GM12875 (cell line): ENCODE results near the gene STX1A.
A peak's percentile ranks its signal among the peaks of the same experiment; 100 is the strongest.

Experiments
- H3K4me3 ChIP-seq: one replicate; pipeline ENCODE4 v1.5.1; 2011; ENCODE audit warnings: low read depth, low read length, control low read depth
- TF ChIP-seq, protein P1 (sequence below): IDR thresholded peaks from 2 replicates; pipeline ENCODE4 v1.5.1; 2011; ENCODE audit warnings: low read depth, mild to moderate bottlenecking, control low read depth, inconsistent platforms, low read length, moderate library complexity, borderline replicate concordance; ENCODE audit not compliant: insufficient read depth

STX1A gene

DNA sequence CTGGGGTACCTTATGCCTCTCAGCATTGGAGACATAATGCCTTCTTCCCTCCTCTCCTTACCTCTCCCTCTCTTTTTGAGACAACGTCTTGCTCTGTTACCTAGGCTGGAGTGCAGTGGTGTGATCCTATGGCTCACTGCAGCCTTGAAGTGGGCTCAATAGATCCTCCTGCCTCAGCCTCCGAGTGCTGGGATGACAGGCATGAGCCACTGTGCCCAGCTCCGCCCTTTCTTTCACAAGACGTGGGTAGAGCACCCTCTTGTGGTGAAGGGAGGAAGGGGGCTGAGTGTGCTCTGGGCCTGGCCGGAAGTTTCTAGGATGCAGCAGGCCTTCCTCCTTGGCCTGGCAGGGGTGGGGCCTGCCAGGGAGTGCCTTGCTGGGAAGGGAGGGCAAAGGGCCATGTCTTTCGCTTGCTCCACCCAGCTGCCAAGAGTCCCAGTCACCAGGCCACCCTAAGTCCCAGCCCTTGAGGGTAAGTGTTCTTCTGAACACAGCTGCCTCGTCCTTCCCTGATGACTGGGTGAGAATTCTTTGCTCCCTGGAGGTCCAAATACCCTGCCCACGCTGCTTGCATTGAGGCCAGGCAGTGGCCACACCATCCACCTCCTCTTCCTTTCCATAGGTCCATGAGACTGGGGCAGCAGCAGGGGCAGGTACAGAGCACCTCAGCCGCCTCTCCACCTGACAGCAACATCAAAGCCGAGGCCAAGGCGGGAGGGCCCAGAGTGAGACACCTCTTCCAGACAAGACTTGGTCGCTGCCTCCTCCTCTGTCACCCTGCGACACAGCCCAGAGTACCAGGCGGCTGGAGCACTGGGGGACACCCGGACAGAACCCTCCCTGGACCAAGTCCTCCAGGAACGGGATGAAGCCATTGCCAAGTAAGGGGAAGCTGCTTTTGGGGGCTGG, 15.4 kb upstream of the STX1A start:
- no peak overlapping the region for H3K4me3 ChIP-seq
- TF ChIP-seq, protein P1, sequence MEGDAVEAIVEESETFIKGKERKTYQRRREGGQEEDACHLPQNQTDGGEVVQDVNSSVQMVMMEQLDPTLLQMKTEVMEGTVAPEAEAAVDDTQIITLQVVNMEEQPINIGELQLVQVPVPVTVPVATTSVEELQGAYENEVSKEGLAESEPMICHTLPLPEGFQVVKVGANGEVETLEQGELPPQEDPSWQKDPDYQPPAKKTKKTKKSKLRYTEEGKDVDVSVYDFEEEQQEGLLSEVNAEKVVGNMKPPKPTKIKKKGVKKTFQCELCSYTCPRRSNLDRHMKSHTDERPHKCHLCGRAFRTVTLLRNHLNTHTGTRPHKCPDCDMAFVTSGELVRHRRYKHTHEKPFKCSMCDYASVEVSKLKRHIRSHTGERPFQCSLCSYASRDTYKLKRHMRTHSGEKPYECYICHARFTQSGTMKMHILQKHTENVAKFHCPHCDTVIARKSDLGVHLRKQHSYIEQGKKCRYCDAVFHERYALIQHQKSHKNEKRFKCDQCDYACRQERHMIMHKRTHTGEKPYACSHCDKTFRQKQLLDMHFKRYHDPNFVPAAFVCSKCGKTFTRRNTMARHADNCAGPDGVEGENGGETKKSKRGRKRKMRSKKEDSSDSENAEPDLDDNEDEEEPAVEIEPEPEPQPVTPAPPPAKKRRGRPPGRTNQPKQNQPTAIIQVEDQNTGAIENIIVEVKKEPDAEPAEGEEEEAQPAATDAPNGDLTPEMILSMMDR, result peak; percentile 90

DNA sequence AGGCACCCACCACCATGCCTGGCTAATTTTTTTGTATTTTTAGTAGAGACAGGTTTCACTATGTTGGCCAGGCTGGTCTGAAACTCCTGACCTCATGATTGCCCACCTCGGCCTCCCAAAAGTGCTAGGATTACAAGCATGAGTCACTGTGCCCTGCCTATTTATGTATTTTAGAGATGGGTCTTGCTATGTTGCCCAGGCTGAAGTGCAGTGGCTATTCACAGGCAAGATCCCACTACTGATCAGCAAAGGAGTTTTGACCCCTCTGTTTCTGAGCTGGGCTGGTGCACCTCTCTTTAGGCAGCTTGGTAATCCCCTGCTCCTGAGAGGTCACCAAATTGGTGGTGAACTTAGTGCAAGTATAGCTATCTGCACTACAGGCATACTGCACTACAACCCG, 12.9 kb upstream of the STX1A start:
- no peak overlapping the region for H3K4me3 ChIP-seq
- TF ChIP-seq, protein P1, result no peak

DNA sequence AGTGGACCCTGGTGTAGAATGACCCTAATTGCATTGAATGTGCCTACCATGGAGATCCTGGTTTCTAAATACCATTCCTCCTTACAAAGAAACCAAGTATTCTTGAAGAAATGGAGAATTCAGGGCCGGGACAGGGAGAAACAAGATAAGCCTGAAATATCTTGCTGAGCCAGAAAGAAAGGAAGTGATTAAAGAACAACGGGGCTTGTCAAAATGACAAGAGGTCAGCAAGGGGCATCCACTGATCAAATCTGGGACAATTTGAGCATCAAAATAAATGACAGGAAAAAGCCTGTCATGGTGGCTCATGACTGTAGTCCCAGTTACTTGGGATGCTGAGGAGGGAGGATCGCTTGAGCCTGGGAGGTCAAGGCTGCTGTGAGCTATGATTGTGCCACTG, 11.0 kb upstream of the STX1A start:
- no peak overlapping the region for H3K4me3 ChIP-seq
- TF ChIP-seq, protein P1, result no peak

DNA sequence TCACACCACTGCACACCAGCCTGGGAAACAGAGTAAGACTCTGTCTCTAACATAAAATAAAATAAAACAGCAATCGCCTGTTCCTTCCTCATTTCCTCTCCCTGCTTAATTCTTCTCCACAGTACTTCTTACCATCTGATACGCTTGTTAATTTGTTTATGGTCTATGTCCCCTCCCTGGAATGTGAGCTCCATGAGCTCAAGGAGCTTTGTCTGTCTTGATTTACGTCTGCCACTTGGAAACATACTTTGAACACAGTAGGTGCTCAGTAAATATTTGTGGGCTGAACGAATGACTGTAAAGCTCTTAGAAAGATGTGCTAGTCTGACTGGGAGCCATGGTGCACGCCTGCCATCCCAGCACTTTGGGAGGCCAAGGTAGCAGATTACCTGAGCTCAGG, 9.1 kb upstream of the STX1A start:
- TF ChIP-seq, protein P1, result no peak
- H3K4me3 ChIP-seq, result no peak overlapping the region

DNA sequence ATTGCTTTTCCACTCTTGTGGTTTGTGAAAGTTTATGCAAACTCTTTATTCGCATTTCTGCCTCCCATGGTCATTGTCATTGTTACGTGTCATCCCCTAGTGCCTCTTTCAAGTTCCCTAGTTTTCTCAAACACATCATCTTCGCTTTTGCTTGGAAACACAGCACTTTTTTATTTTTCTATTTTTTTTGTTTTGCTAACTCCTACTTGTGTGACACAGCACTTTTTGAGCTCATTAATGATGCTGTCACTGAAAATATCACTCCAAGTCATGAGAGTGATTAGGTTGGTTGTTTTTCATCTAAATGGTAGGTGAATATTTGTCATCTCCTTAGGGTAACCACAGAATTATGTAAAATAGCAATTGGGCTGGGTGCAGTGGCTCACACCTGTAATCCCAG, 8.5 kb upstream of the STX1A start:
- TF ChIP-seq, protein P1, result no peak
- H3K4me3 ChIP-seq, result no peak overlapping the region

DNA sequence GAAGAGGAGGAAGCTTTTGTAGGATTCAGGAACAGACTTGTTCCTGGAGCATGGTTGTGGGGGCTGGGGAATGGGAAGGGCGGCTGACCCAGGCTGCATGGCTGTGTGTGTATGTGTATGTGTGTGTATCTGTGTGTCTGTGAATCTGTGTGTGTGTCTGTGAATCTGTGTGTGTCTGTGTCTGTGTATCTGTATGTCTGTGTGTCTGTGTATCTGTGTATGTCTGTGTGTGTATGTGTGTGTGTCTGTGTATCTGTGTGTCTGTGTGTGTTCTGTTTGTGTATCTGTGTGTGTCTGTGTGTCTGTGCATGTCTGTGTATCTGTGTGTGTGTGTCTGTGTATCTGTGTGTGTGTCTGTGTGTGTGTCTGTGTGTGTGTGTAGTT, 6.6 kb upstream of the STX1A start:
- TF ChIP-seq, protein P1, result no peak
- H3K4me3 ChIP-seq, result no peak overlapping the region

DNA sequence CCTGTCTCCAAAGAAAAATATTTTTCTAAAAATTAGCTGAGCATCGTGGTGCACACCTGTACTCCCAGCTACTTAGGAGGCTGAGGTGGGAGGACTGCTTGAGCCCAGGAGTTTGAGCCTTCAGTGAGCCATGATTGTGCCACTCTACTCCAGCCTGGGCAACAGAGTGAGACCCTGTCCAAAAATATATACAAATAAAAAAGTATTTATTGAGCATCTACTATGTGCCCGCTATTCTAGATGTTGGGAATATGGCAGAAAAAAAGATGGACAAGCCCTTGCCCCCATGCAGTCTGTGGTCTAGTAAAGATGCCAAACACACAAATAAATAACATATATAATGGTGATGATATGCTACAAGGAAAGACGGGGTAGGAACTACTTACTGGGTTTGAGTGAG, 4.3 kb upstream of the STX1A start:
- TF ChIP-seq, protein P1, result no peak

More for the DNA sequence above, 4.3 kb upstream of the STX1A start:
- no peak overlapping the region for H3K4me3 ChIP-seq
